Upper lobe of left lung (tissue), 4 donors: ENCODE measurements around the gene TARDBP.

Experiments used
- EP300 ChIP-seq, 4 donors: sonication (generic); formaldehyde crosslinking; IDR thresholded peaks; one replicate each; pipeline ENCODE4 v1.5.1; 2017; ENCODE audit warnings: antibody characterized with exemption in 4 of 4, control low read depth in 2 of 4
- POLR2A ChIP-seq, 4 donors: fragments of 450-650 bp; IDR thresholded peaks; one replicate each; pipeline ENCODE4 v1.5.1; 2016 to 2017; ENCODE audit warnings: antibody characterized with exemption in 4 of 4, mild to moderate bottlenecking in 2 of 4

DNA sequence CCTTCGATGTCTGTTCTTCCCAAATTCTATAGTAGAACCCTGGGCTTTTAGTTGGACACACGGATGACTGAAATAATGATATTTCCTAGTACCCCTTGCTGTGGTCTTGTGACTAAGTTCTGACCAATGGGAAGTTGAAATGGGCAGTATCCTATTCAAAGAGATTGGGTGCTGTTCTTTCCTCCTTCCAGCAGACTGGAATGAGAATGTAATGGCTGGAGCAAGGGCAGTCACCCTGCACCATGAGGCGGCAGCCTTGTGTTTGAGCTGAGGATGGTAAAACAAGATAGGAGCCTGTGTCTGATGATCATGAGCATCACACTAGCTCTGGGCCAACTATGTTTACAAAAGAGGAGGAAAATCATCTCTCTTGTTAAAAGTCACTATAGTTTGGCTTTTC lies 52.5 kb downstream of the TARDBP start:
- TF ChIP-seq POLR2A (IDR thresholded peaks at IDR 0.05) = no peak
- no peak for TF ChIP-seq EP300 (IDR thresholded peaks at IDR 0.05)
